ENCODE results near the gene KAT6B. TPM values are rescaled to one million over a fixed set of nuclear protein-coding genes. Genes with fewer than 3 reads are reported as not detected.

The KAT6B gene
- total and polyA plus RNA-seq, 10 of the 15 experiments (the other 5 are each of a cell fraction or from before 2014, with no cell fraction given), result 2.7 to 22.6 (median 15.7) TPM

DNA sequence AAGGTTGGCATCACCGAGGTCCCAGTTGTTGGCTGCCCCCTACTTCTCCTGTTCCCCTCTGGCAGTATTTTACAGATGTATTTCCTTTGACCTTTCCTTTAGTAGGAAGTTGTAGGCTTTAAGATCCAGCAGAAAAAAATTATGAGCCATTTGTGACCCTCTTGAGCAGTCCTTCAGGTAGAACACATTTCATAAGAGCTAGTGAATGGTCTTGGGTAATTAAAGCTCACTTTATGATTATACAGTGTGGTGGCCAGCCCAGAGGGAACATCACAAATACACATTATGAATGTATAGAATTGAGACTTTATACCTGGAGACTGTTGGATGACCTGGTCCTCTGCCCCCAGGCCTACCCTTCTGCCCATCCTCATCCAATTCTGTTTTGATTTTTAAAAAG lies 57.0 kb downstream of the KAT6B start (continued):
- TF ChIP-seq IKZF1 (conservative IDR thresholded peaks at IDR 0.05), result no peak

DNA sequence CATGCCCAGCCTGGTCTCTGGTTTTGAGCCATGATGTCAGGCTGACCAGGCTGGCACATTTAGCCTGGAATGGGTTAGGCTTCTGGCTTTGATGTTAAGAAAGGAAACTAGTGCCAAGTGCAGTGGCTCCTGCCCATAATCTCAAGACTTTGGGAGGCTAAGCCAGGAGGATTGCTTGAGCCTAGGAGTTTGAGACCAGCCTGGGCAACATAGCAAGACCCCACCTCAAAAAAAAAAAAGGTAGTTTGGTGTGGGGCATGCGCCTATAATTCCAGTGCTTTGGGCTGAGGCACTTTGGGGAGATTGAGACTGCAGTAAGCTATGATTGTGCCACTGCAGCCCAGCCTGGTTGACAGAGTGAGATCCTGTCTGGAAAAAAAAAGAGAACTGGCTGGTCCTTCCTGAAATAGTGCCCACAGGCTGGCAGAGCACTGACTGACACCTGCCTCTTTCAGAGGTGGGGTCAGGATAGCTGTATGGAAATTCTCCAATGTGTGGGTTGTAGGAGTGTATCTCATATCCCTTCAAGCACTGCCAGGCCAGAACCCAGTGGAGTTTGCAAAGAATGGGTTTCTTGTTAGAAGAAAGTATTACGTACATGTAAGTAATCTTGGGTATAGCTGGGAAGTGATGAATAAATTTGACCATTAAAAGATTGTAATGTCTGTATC lies 61.3 kb downstream of the KAT6B start:
- ChIA-PET POLR2A (interaction anchor here (0.5 to 0.6 kb wide), 2 partner anchors 228 to 588 kb away, joined by 3 to 6 read pairs; no protein-coding TSS in a partner anchor), SMC1A (ENCODE audit: uncharacterized antibody, unreplicated experiment) (interaction anchor here (0.6 to 1.9 kb wide), 4 partner anchors 14 to 612 kb away, joined by 4 to 5 read pairs (median 4); no protein-coding TSS in a partner anchor), RAD21 (ENCODE audit: unreplicated experiment) (interaction anchor here (1.4 to 2.1 kb wide), 3 partner anchors 41 to 89 kb away, joined by 3 to 4 read pairs (median 4); no protein-coding TSS in a partner anchor), CTCF (interaction anchor here (0.7 to 1.0 kb wide), 3 partner anchors 19 to 132 kb away, joined by 3 to 7 read pairs (median 3); no protein-coding TSS in a partner anchor)
- Histone ChIP-seq H2AFZ (ENCODE audit: control insufficient read depth, low read depth, low read length) (no peak overlapping the region), H3K4me1 (ENCODE audit: control insufficient read depth, insufficient read depth, low read length) (no peaks in the 10 kb centered on the region), H4K20me1 (ENCODE audit: control insufficient read depth, insufficient read depth) (no peaks in the 10 kb centered on the region; the same call in 1 of the 2 replicates), H3K4me2 (ENCODE audit: control insufficient read depth, insufficient read depth) (no peak overlapping the region), H3K9me3 (replicated peaks; ENCODE audit: control insufficient read depth, insufficient read depth, low read length) (no peaks in the 10 kb centered on the region), H3K4me3 (no peak overlapping the region), H3K79me2 (ENCODE audit: control insufficient read depth, insufficient read depth, low read length) (peaks cover 7% of the 10 kb centered on the region), H3K9ac (ENCODE audit: control insufficient read depth, insufficient read depth, low read length) (no peak overlapping the region), H3K36me3 (ENCODE audit: control insufficient read depth in 2 of 2, insufficient read depth in 2 of 2, low read length in 1 of 2) (peaks cover 0 to 2% of the 10 kb centered on the region in 2 experiments; a peak in 2 of 4 replicates), H3K27me3 (replicated peaks in 1 of 2; ENCODE audit: control insufficient read depth in 2 of 2, insufficient read depth in 2 of 2, low read length in 1 of 2) (no peaks in the 10 kb centered on the region), H3K27ac (ENCODE audit: control insufficient read depth, insufficient read depth) (no peak overlapping the region)
- BruUV-seq (replicated peaks), result no TSS peak
- intact Hi-C loops (cut with micrococcal nuclease; ENCODE audit: unreplicated experiment) (no loop called here), in situ Hi-C loops (cut with MboI) (no loop called here)
- WGBS (ENCODE audit: insufficient coverage, insufficient replicate concordance, low lambda C conversion rate, missing lambda C conversion rate), result 100% methylated on average over 2 of the region's 2 CpGs
- no peak for FAIRE-seq
- DNase-seq (ENCODE audit: low read depth, low spot score), result no peak
- ATAC-seq, result no peak
- TF ChIP-seq MEF2A (IDR thresholded peaks at IDR 0.05; ENCODE audit: insufficient read depth, low read depth, low read length) (no peak), CHD2 (IDR thresholded peaks at IDR 0.05; ENCODE audit: borderline replicate concordance, low read depth, low read length) (no peak), POLR2AphosphoS2 (IDR thresholded peaks at IDR 0.05; ENCODE audit: low read depth, low read length) (no peak), ZNF274 (IDR thresholded peaks at IDR 0.05; ENCODE audit: insufficient read depth, insufficient read length) (no peak), CBX3 (IDR thresholded peaks at IDR 0.05; ENCODE audit: borderline replicate concordance, low read depth) (no peak)
- TF ChIP-seq, protein P1, sequence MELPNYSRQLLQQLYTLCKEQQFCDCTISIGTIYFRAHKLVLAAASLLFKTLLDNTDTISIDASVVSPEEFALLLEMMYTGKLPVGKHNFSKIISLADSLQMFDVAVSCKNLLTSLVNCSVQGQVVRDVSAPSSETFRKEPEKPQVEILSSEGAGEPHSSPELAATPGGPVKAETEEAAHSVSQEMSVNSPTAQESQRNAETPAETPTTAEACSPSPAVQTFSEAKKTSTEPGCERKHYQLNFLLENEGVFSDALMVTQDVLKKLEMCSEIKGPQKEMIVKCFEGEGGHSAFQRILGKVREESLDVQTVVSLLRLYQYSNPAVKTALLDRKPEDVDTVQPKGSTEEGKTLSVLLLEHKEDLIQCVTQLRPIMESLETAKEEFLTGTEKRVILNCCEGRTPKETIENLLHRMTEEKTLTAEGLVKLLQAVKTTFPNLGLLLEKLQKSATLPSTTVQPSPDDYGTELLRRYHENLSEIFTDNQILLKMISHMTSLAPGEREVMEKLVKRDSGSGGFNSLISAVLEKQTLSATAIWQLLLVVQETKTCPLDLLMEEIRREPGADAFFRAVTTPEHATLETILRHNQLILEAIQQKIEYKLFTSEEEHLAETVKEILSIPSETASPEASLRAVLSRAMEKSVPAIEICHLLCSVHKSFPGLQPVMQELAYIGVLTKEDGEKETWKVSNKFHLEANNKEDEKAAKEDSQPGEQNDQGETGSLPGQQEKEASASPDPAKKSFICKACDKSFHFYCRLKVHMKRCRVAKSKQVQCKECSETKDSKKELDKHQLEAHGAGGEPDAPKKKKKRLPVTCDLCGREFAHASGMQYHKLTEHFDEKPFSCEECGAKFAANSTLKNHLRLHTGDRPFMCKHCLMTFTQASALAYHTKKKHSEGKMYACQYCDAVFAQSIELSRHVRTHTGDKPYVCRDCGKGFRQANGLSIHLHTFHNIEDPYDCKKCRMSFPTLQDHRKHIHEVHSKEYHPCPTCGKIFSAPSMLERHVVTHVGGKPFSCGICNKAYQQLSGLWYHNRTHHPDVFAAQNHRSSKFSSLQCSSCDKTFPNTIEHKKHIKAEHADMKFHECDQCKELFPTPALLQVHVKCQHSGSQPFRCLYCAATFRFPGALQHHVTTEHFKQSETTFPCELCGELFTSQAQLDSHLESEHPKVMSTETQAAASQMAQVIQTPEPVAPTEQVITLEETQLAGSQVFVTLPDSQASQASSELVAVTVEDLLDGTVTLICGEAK (IDR thresholded peaks at IDR 0.05; ENCODE audit: borderline replicate concordance), result no peak
- TF ChIP-seq, protein P2, sequence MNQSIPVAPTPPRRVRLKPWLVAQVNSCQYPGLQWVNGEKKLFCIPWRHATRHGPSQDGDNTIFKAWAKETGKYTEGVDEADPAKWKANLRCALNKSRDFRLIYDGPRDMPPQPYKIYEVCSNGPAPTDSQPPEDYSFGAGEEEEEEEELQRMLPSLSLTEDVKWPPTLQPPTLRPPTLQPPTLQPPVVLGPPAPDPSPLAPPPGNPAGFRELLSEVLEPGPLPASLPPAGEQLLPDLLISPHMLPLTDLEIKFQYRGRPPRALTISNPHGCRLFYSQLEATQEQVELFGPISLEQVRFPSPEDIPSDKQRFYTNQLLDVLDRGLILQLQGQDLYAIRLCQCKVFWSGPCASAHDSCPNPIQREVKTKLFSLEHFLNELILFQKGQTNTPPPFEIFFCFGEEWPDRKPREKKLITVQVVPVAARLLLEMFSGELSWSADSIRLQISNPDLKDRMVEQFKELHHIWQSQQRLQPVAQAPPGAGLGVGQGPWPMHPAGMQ (IDR thresholded peaks at IDR 0.05; ENCODE audit: borderline replicate concordance), result no peak
